ENCODE results near the gene CDON. TPM values are rescaled to one million over a fixed set of nuclear protein-coding genes. Genes with fewer than 3 reads are reported as not detected.

The CDON gene
- total RNA-seq, 2 donors from 2014 or later: 9.8 to 26.9 TPM

DNA sequence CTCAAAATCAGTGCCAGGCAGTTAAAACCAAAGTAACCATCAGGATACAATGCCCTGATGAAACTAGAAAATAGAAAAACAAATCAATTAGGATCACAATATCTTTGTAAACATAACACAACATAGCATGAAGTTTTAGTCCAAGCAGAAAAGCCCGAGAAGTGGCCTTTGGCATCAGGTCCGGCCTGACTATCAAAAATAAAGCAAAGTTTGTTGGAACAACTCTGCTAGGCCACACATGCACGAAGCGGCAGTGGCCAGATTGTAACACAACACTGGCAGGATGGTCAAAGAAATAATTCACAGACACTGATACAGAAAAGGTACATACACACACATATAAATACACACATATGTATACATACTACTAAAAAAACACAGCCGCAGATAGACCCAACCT is 26.9 kb downstream of the CDON start:
- 83% methylated on average over 5 of the region's 5 CpGs for WGBS
- no peaks in the 10 kb centered on the region for H3K4me1 ChIP-seq (replicated peaks)
- DNase-seq (ENCODE audit: low spot score): no peak
- H3K36me3 ChIP-seq: no peaks in the 10 kb centered on the region
- H3K27me3 ChIP-seq (replicated peaks; ENCODE audit: insufficient read depth): no peaks in the 10 kb centered on the region
- intact Hi-C loops (cut with DNase I): no loop called here
- no peak overlapping the region for H3K4me3 ChIP-seq
- TF ChIP-seq POLR2A (IDR thresholded peaks at IDR 0.05) (no peak), POLR2AphosphoS5 (IDR thresholded peaks at IDR 0.05) (no peak)
- TF ChIP-seq, protein P1, sequence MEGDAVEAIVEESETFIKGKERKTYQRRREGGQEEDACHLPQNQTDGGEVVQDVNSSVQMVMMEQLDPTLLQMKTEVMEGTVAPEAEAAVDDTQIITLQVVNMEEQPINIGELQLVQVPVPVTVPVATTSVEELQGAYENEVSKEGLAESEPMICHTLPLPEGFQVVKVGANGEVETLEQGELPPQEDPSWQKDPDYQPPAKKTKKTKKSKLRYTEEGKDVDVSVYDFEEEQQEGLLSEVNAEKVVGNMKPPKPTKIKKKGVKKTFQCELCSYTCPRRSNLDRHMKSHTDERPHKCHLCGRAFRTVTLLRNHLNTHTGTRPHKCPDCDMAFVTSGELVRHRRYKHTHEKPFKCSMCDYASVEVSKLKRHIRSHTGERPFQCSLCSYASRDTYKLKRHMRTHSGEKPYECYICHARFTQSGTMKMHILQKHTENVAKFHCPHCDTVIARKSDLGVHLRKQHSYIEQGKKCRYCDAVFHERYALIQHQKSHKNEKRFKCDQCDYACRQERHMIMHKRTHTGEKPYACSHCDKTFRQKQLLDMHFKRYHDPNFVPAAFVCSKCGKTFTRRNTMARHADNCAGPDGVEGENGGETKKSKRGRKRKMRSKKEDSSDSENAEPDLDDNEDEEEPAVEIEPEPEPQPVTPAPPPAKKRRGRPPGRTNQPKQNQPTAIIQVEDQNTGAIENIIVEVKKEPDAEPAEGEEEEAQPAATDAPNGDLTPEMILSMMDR (IDR thresholded peaks at IDR 0.05): no peak
- no peak overlapping the region for H3K27ac ChIP-seq
- no peaks in the 10 kb centered on the region for H3K9me3 ChIP-seq

DNA sequence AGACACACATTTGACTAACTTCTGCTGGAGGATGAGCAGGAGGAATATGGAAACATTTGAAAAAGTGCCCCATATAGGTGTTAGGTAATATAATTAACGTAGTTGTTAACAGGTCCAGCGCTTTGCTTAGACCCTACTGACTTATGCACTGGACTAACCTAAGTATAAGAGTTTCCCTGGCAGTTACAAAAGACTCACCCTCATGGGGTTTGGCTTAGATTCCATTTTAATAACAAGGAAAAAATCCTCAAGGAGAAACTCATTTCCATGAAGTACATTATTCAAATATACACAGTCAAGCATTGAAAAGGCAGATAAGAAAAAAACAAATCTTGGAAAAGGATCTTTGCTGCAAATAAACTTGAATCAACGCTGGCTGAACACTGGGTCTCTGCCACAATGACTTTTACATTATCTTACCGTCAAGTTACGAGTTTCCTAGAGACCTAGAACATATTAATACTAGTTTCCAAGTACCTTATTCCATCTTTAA is 27.7 kb downstream of the CDON start:
- Histone ChIP-seq H3K9me3 (no peaks in the 10 kb centered on the region), H3K36me3 (no peaks in the 10 kb centered on the region), H3K4me1 (replicated peaks) (no peaks in the 10 kb centered on the region), H3K4me3 (no peak overlapping the region), H3K27me3 (replicated peaks; ENCODE audit: insufficient read depth) (no peaks in the 10 kb centered on the region), H3K27ac (no peak overlapping the region)
- WGBS: 45% methylated on average over 5 of the region's 5 CpGs
- no peak for DNase-seq (ENCODE audit: low spot score)
- intact Hi-C loops (cut with DNase I): no loop called here
- TF ChIP-seq POLR2A (IDR thresholded peaks at IDR 0.05) (no peak), POLR2AphosphoS5 (IDR thresholded peaks at IDR 0.05) (no peak)
- TF ChIP-seq, protein P1 (IDR thresholded peaks at IDR 0.05): no peak

DNA sequence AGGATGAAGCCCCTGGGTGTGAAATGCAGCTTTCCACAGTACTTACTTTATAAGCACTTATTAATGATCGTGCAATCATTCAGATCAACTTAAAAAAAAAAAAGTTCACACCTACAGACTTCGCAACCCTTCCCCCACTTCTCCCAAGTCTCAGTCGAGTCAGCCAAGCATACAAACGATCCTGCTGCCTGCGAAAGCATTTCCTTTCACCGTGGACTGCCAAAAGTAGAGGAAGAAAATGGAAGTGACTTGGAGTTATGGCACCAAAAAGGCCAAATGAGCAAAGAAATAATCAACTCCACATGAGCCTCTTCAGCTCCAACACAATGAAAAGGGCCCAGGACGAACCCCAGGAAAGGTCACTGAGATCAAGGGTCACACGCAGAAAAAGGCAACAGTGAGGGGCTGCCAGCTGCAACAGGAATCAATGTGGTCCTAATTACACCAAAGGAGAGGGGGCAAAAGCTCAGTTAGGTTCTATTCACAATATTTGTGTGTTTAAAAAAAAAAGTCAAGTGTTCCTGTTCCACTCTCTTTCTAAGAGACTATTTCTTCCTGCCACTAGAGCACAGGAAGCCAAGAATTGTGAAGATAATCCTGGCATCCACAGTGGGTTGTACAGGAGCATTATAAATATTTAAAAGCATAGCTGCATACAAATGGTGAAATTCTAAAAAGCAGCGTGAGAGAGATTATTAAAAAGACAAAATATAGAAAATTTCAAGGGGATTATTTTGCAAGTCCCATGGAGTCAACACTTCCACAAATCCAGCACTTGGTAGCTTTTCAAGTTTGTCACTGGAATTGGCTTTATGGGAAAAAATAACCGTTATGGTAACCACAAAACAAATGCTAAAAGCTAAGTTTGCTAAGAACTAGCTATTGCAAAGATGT is 28.4 kb downstream of the CDON start:
- Histone ChIP-seq H3K4me1 (replicated peaks) (no peaks in the 10 kb centered on the region), H3K27ac (no peak overlapping the region)
- DNase-seq (ENCODE audit: low spot score): no peak

DNA sequence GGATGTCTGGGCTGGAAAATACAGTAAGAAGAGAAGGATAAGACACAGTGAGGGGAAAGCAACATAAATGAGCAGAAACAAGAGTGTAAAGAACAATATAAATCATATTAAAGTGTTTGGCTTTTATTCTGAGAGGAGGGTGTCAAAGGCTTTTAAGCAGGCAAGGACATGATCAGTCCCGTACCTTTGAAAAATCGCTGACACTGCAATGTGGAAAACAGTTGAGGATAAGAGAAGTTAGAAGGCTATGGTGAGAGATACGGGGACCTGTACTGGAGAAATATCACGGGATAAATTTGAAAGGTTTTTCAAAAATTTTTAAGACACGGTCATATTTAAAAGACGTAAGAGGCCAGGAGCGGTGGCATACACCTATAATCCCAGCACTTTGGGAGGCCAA is 30.3 kb downstream of the CDON start:
- DNase-seq (ENCODE audit: low spot score): no peak
- H3K36me3 ChIP-seq: no peaks in the 10 kb centered on the region
- no peak for TF ChIP-seq POLR2AphosphoS5 (IDR thresholded peaks at IDR 0.05)
- TF ChIP-seq, protein P1 (IDR thresholded peaks at IDR 0.05): no peak
- no peak for TF ChIP-seq POLR2A (IDR thresholded peaks at IDR 0.05)
- H3K27me3 ChIP-seq (replicated peaks; ENCODE audit: insufficient read depth): no peaks in the 10 kb centered on the region
- no peaks in the 10 kb centered on the region for H3K4me1 ChIP-seq (replicated peaks)
- no peak overlapping the region for H3K4me3 ChIP-seq
- WGBS: 86% methylated on average over 7 of the region's 7 CpGs
- H3K9me3 ChIP-seq: no peaks in the 10 kb centered on the region
- H3K27ac ChIP-seq: no peak overlapping the region
- intact Hi-C loops (cut with DNase I): no loop called here

More for the DNA sequence above, 28.4 kb downstream of the CDON start:
- 65% methylated on average over 10 of the region's 10 CpGs for WGBS
- H3K9me3 ChIP-seq: no peaks in the 10 kb centered on the region
- no peaks in the 10 kb centered on the region for H3K27me3 ChIP-seq (replicated peaks; ENCODE audit: insufficient read depth)
- intact Hi-C loops (cut with DNase I): no loop called here
- no peaks in the 10 kb centered on the region for H3K36me3 ChIP-seq
- H3K4me3 ChIP-seq: no peak overlapping the region
- no peak for TF ChIP-seq POLR2AphosphoS5 (IDR thresholded peaks at IDR 0.05)
- TF ChIP-seq, protein P1 (IDR thresholded peaks at IDR 0.05): no peak
- no peak for TF ChIP-seq POLR2A (IDR thresholded peaks at IDR 0.05)

DNA sequence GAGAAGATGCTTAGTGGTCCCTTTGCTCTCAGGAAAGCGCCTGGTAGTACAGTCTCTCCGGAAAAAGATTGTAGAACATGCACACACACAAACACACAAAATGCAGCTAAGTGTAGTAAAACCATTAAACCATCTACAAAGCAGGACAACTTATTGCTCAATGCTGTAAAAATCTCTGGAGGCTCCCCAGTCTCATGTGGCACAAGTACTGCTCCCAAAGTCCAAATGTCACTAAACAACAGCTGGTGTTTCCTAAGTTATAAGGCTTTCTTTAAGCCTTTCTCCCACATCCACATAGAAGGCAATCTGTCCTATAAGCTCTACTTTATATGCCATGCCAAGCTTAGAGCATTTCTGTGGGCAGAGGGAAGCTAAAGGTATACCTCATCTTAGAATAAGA is 32.9 kb downstream of the CDON start:
- no peaks in the 10 kb centered on the region for H3K36me3 ChIP-seq
- WGBS: 82% methylated on average over 2 of the region's 2 CpGs
- no peaks in the 10 kb centered on the region for H3K4me1 ChIP-seq (replicated peaks)
- no peaks in the 10 kb centered on the region for H3K27me3 ChIP-seq (replicated peaks; ENCODE audit: insufficient read depth)
- no peak for DNase-seq (ENCODE audit: low spot score)
- intact Hi-C loops (cut with DNase I): no loop called here
- TF ChIP-seq, protein P1 (IDR thresholded peaks at IDR 0.05): no peak
- H3K27ac ChIP-seq: no peak overlapping the region
- no peak overlapping the region for H3K4me3 ChIP-seq
- H3K9me3 ChIP-seq: no peaks in the 10 kb centered on the region
